Measurements from ENCODE around the gene HPS1.

DNA sequence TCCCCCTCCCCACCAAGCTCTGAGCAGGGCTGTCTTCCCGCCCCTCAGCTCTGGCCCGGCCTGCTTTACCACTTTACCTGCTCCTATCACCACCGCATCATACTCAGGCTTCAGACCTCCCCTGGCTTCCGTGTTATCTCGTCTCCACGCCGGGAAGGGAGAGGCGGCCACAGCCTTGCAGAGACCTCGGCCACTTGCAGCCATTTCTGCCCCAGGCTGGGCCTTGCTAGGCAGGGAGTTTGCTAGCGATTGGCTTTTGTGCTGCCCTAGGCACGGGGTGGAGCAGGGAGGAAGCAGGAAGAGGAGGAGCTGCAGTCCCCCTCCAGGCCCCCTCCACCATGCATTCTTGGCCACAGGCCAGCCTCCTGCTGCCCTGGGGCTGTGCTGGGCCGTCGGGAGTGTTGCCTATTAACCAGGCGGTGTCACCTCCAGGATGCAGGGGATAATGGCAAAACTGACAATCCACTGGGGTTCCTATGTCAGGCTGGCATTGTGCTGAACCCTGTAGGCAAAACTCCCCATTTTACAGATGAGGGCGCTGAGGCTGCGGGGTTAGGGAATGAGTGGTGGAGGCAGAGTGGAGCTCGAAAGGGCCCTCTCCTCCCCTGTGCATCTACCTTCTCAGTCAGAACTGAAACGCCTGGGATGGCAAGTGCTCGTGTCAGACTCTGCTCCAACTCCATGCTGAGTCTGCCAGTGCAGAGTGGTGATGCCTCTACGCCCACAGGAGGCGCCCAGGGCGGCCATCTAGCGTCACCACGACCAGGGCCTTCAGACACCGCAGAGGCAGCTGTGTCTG lies 31.6 kb downstream of the HPS1 start, which contains the start of gene PYROXD2:
- no peak for TF ChIP-seq POLR2A (IDR thresholded peaks at IDR 0.05)
- TF ChIP-seq, protein P1, sequence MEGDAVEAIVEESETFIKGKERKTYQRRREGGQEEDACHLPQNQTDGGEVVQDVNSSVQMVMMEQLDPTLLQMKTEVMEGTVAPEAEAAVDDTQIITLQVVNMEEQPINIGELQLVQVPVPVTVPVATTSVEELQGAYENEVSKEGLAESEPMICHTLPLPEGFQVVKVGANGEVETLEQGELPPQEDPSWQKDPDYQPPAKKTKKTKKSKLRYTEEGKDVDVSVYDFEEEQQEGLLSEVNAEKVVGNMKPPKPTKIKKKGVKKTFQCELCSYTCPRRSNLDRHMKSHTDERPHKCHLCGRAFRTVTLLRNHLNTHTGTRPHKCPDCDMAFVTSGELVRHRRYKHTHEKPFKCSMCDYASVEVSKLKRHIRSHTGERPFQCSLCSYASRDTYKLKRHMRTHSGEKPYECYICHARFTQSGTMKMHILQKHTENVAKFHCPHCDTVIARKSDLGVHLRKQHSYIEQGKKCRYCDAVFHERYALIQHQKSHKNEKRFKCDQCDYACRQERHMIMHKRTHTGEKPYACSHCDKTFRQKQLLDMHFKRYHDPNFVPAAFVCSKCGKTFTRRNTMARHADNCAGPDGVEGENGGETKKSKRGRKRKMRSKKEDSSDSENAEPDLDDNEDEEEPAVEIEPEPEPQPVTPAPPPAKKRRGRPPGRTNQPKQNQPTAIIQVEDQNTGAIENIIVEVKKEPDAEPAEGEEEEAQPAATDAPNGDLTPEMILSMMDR (IDR thresholded peaks at IDR 0.05) = no peak
